ENCODE data around the gene PLCH2.

- TF ChIP-seq, protein P1, sequence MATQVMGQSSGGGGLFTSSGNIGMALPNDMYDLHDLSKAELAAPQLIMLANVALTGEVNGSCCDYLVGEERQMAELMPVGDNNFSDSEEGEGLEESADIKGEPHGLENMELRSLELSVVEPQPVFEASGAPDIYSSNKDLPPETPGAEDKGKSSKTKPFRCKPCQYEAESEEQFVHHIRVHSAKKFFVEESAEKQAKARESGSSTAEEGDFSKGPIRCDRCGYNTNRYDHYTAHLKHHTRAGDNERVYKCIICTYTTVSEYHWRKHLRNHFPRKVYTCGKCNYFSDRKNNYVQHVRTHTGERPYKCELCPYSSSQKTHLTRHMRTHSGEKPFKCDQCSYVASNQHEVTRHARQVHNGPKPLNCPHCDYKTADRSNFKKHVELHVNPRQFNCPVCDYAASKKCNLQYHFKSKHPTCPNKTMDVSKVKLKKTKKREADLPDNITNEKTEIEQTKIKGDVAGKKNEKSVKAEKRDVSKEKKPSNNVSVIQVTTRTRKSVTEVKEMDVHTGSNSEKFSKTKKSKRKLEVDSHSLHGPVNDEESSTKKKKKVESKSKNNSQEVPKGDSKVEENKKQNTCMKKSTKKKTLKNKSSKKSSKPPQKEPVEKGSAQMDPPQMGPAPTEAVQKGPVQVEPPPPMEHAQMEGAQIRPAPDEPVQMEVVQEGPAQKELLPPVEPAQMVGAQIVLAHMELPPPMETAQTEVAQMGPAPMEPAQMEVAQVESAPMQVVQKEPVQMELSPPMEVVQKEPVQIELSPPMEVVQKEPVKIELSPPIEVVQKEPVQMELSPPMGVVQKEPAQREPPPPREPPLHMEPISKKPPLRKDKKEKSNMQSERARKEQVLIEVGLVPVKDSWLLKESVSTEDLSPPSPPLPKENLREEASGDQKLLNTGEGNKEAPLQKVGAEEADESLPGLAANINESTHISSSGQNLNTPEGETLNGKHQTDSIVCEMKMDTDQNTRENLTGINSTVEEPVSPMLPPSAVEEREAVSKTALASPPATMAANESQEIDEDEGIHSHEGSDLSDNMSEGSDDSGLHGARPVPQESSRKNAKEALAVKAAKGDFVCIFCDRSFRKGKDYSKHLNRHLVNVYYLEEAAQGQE (IDR thresholded peaks at IDR 0.05; ENCODE audit: low read depth), result no peak
- no peak for TF ChIP-seq RAD21 (IDR thresholded peaks at IDR 0.05; ENCODE audit: low read depth)
Measured at GRCh38 chr1:2526824-2527555, 50.9 kb downstream of the PLCH2 start.
